ENCODE measurements around the gene TRAPPC10. TPM values are rescaled to one million over a fixed set of nuclear protein-coding genes. Genes with fewer than 3 reads are reported as not detected.
A peak's percentile ranks its signal among the peaks of the same experiment; 100 is the strongest.

Gene TRAPPC10
- total RNA-seq, 1 experiment from 2014 or later = 32.9 TPM

DNA sequence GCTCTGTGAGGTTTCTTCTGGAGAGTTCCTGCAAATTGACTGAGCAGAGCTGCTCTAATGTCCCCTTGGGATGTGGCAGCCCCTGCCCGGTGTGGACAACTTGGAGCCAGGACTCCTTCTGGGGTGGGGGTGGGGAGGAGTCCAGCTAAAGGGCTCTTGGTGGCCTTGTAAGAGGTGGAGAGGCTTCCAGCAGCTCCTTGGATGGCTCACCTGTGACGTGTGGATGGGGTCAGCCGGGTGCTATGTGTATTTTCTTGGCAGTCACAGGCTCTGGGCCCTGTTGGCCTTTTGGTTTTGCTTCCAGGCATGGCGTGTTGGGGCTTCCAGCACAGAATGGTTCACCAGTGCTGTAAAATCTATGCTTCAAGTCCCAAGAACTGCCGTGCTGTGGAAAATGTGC, 38.2 kb downstream of the TRAPPC10 start:
- Histone ChIP-seq H3K56ac (ENCODE audit: insufficient read length, low read depth, low read length) (no peak overlapping the region), H3K9me3 (ENCODE audit: control insufficient read depth, low read depth, low read length) (no peaks in the 10 kb centered on the region), H3K18ac (ENCODE audit: insufficient read length, low read depth, low read length) (no peak overlapping the region), H3K14ac (ENCODE audit: insufficient read depth, low read length) (no peak overlapping the region), H2AFZ (ENCODE audit: low read length) (no peak overlapping the region), H3K79me2 (ENCODE audit: insufficient read depth, low read length) (peaks cover 1% of the 10 kb centered on the region; the same call in 1 of the 2 replicates), H3K27me3 (ENCODE audit: insufficient read depth, low read length) (no peaks in the 10 kb centered on the region), H3K4me2 (ENCODE audit: insufficient read depth, insufficient read length, low read length) (no peak overlapping the region), H3K27ac (ENCODE audit: insufficient read length, low read depth, low read length) (no peak overlapping the region), H2BK15ac (ENCODE audit: low read depth, low read length) (no peak overlapping the region), H3T11ph (ENCODE audit: low read length) (no peak overlapping the region), H3K23ac (ENCODE audit: insufficient read length, low read depth, low read length) (no peak overlapping the region), H4K8ac (replicated peaks; ENCODE audit: insufficient read length, low read depth, low read length) (no peak overlapping the region), H2BK12ac (ENCODE audit: insufficient read length, low read depth, low read length) (no peak overlapping the region), H3K23me2 (ENCODE audit: insufficient read length, low read depth, low read length, poor library complexity, severe bottlenecking) (no peaks in the 10 kb centered on the region), H4K20me1 (ENCODE audit: control insufficient read depth, insufficient read depth, insufficient read length) (peaks cover 4% of the 10 kb centered on the region), H2BK5ac (ENCODE audit: insufficient read length, low read length) (no peak overlapping the region), H3K79me1 (ENCODE audit: insufficient read depth, low read depth, low read length, poor library complexity, severe bottlenecking) (no peaks in the 10 kb centered on the region), H2BK20ac (ENCODE audit: low read depth, low read length, poor library complexity, severe bottlenecking) (no peak overlapping the region), H3K9ac (ENCODE audit: extremely low read depth, insufficient read length, low read length) (no peak overlapping the region), H3K4ac (ENCODE audit: low read depth, low read length) (no peak overlapping the region), H2AK5ac (ENCODE audit: insufficient read length, low read length) (no peak overlapping the region), H4K91ac (ENCODE audit: insufficient read length, low read depth, low read length) (no peak overlapping the region), H2BK120ac (ENCODE audit: low read depth, low read length, poor library complexity, severe bottlenecking) (no peak overlapping the region), H4K5ac (ENCODE audit: insufficient read length, low read depth, low read length) (no peak overlapping the region), H3K4me1 (ENCODE audit: insufficient read depth, low read length) (no peaks in the 10 kb centered on the region)
- H3K9me3 Mint-ChIP-seq = no peaks in the 10 kb centered on the region
- H3K27ac Mint-ChIP-seq = peak overlapping the region in 1 of 3 experiments; percentile 68; a peak in 3 of 7 replicates
- H3K4me1 Mint-ChIP-seq = no peaks in the 10 kb centered on the region
- no peaks in the 10 kb centered on the region for H3K27me3 Mint-ChIP-seq (ENCODE audit: low read depth)
- no CpG with 5 or more reads among the region's 5 CpGs for WGBS (ENCODE audit: extremely low coverage, insufficient read length, low lambda C conversion rate)
- H3K36me3 Mint-ChIP-seq (ENCODE audit: insufficient read depth in 1 of 3, low read depth in 3 of 3) = peaks cover 3 to 16% (median 15%) of the 10 kb centered on the region in 3 experiments; a peak in 6 of 7 replicates
- no peak overlapping the region for H3K4me3 Mint-ChIP-seq
- no peak for DNase-seq
- TF ChIP-seq, protein P1, sequence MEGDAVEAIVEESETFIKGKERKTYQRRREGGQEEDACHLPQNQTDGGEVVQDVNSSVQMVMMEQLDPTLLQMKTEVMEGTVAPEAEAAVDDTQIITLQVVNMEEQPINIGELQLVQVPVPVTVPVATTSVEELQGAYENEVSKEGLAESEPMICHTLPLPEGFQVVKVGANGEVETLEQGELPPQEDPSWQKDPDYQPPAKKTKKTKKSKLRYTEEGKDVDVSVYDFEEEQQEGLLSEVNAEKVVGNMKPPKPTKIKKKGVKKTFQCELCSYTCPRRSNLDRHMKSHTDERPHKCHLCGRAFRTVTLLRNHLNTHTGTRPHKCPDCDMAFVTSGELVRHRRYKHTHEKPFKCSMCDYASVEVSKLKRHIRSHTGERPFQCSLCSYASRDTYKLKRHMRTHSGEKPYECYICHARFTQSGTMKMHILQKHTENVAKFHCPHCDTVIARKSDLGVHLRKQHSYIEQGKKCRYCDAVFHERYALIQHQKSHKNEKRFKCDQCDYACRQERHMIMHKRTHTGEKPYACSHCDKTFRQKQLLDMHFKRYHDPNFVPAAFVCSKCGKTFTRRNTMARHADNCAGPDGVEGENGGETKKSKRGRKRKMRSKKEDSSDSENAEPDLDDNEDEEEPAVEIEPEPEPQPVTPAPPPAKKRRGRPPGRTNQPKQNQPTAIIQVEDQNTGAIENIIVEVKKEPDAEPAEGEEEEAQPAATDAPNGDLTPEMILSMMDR (conservative IDR thresholded peaks at IDR 0.05) = no peak

Data from H9 (cell line).